Fibroblast of villous mesenchyme (primary cell): ENCODE results near the gene RPS28. TPM values are rescaled to one million over a fixed set of nuclear protein-coding genes. Genes with fewer than 3 reads are reported as not detected.

ENCODE experiments used
- DNase-seq: peaks from one replicate; pipeline ENCODE4 v3.0.0-alpha.2; 2010; ENCODE audit warnings: low read depth
- H3K4me3 ChIP-seq: 2 replicates; pipeline ENCODE4 v1.5.1; 2011; ENCODE audit warnings: low read depth, mild to moderate bottlenecking, low read length
- CTCF ChIP-seq: IDR thresholded peaks from 2 replicates; pipeline ENCODE4 v1.5.1; 2012; ENCODE audit warnings: low read depth, mild to moderate bottlenecking, low read length; ENCODE audit not compliant: insufficient read depth
- total RNA-seq: library from RNA; depleted of rRNA; stranded (reverse); fragments of >200 nt; gene quantifications from 2 replicates; pipeline ENCODE4 v1.2.3, GENCODE V29; 2012

RPS28 gene
- total RNA-seq, 1 donor: 86.4 TPM

- peak; percentile 99 for DNase-seq
- no peak for TF ChIP-seq CTCF
- H3K4me3 ChIP-seq: no peak overlapping the region
Observed at GRCh38 chr19:8355631-8356402, 34.5 kb downstream of the RPS28 start.

GRCh38 chr19:8357007-8357521, 35.8 kb downstream of the RPS28 start:
- no peak for TF ChIP-seq CTCF
- H3K4me3 ChIP-seq: no peak overlapping the region
- peak; percentile 69 for DNase-seq

GRCh38 chr19:8358948-8359347, 37.7 kb downstream of the RPS28 start:
- no peak for DNase-seq
- TF ChIP-seq CTCF: no peak
- H3K4me3 ChIP-seq: no peak overlapping the region

- H3K4me3 ChIP-seq: no peak overlapping the region
- DNase-seq: no peak
- TF ChIP-seq CTCF: no peak
Observed at GRCh38 chr19:8360196-8360595, 38.9 kb downstream of the RPS28 start.

GRCh38 chr19:8361921-8362793, 40.9 kb downstream of the RPS28 start:
- H3K4me3 ChIP-seq: no peak overlapping the region

More at GRCh38 chr19:8361921-8362793, 40.9 kb downstream of the RPS28 start:
- no peak for TF ChIP-seq CTCF
- DNase-seq: peak; percentile 99
